ENCODE measurements around the gene CSAD.
"Not testable (repeated sequence)": the region's sequence is repeated elsewhere in the genome, so short reads cannot be mapped to it uniquely, and the experiment has no call there.

Gene CSAD

GRCh38 chr12:53113136-53113705 lies 67.5 kb downstream of the CSAD start:
- DNase-seq (ENCODE audit: insufficient read length, low spot score) (no peak), FAIRE-seq (no peak)

- not testable (repeated sequence) for FAIRE-seq; DNase-seq (ENCODE audit: insufficient read length, low spot score)
Observed at GRCh38 chr12:53112431-53112830, 68.3 kb downstream of the CSAD start.

All from HTR-8/SVneo (cell line).